K562 (cell line): Measurements from ENCODE around the gene PACC1. TPM values are rescaled to one million over a fixed set of nuclear protein-coding genes. Genes with fewer than 3 reads are reported as not detected.

Experiments
- ARID4B ChIP-seq: sonication (generic); formaldehyde crosslinking; IDR thresholded peaks from 2 replicates; pipeline ENCODE4 v1.8.0; 2022; ENCODE audit warnings: mild to moderate bottlenecking, missing genetic modification reagents
- CBFA2T3 ChIP-seq: fragments of 450-650 bp; IDR thresholded peaks from 2 replicates; pipeline ENCODE4 v1.6.1; 2017
- CTBP1 ChIP-seq: fragments of 450-650 bp; IDR thresholded peaks from 2 replicates; pipeline ENCODE4 v1.6.1; 2016; ENCODE audit warnings: borderline replicate concordance
- HLTF ChIP-seq: fragments of 450-650 bp; IDR thresholded peaks from 2 replicates; pipeline ENCODE4 v1.6.1; 2016
- KDM1A ChIP-seq, 2 experiments: fragments of 450-650 bp; IDR thresholded peaks; 2 replicates each; pipeline ENCODE4 v1.6.1; 2016; ENCODE audit warnings: mild to moderate bottlenecking in 2 of 2
- KDM4B ChIP-seq, 2 experiments: fragments of 450-650 bp in 1 of 2; sonication (generic) in 1 of 2; IDR thresholded peaks; 2 replicates each; pipeline ENCODE4 v1.6.1; 2016 to 2017; ENCODE audit warnings: borderline replicate concordance in 2 of 2, antibody characterized with exemption in 1 of 2, low read depth in 1 of 2, mild to moderate bottlenecking in 1 of 2
- MXI1 ChIP-seq: IDR thresholded peaks from 2 replicates; pipeline ENCODE4 v1.6.1; 2011; ENCODE audit warnings: low read depth, mild to moderate bottlenecking, improper control_type of control experiment, low read length
- NR2F6 ChIP-seq: fragments of 450-650 bp; formaldehyde crosslinking; IDR thresholded peaks from 2 replicates; pipeline ENCODE4 v1.4.0; 2020; ENCODE audit warnings: mild to moderate bottlenecking
- NRF1 ChIP-seq, 2 experiments: fragments of 450-650 bp; IDR thresholded peaks in 1 of 2; conservative IDR thresholded peaks in 1 of 2; 2 replicates each; pipeline ENCODE4 v1.6.1; 2014; ENCODE audit warnings: mild to moderate bottlenecking in 2 of 2
- PKNOX1 ChIP-seq: fragments of 450-650 bp; IDR thresholded peaks from 2 replicates; pipeline ENCODE4 v1.6.1; 2016
- PRMT5 ChIP-seq: sonication (generic); formaldehyde crosslinking; IDR thresholded peaks from 2 replicates; pipeline ENCODE4 v1.5.0; 2020; ENCODE audit warnings: missing genetic modification reagents
- RBM39 ChIP-seq: fragments of 200-400 bp; formaldehyde crosslinking; optimal IDR thresholded peaks from 2 replicates; pipeline ENCODE3; 2018; ENCODE audit warnings: low read depth, low read length
- SMAD4 ChIP-seq: fragments of 250-450 bp; sonication (Bioruptor Pico); conservative IDR thresholded peaks from 2 replicates; pipeline ENCODE4 v1.8.0; 2021; ENCODE audit warnings: inconsistent platforms, mild to moderate bottlenecking, moderate library complexity
- TAF15 ChIP-seq: fragments of 200-400 bp; formaldehyde crosslinking; IDR thresholded peaks from 2 replicates; pipeline ENCODE4 v1.6.1; 2017; ENCODE audit warnings: mild to moderate bottlenecking, low read depth, low read length, moderate library complexity
- TBL1XR1 ChIP-seq, 2 experiments: IDR thresholded peaks; 2 replicates each; pipeline ENCODE4 v1.6.1; 2012; ENCODE audit warnings: improper control_type of control experiment in 2 of 2, low read length in 2 of 2, mild to moderate bottlenecking in 1 of 2
- TEAD2 ChIP-seq: fragments of 450-650 bp; IDR thresholded peaks from 2 replicates; pipeline ENCODE4 v1.6.1; 2016; ENCODE audit warnings: missing genetic modification characterization, control low read depth, missing compliant biosample characterization
- TEAD4 ChIP-seq, 2 experiments: sonication (generic) in 1 of 2; formaldehyde crosslinking in 1 of 2; IDR thresholded peaks; 2 replicates each; pipeline versions ENCODE4 v1.6.1 to v1.8.0; 2012 to 2022; ENCODE audit warnings: borderline replicate concordance in 1 of 2, inconsistent platforms in 1 of 2, low read length in 1 of 2, mild to moderate bottlenecking in 1 of 2, missing genetic modification reagents in 1 of 2
- XRCC5 ChIP-seq: fragments of 200-400 bp; formaldehyde crosslinking; IDR thresholded peaks from 2 replicates; pipeline ENCODE4 v1.6.1; 2017; ENCODE audit warnings: low read depth, mild to moderate bottlenecking, low read length
- ZNF146 ChIP-seq: IDR thresholded peaks from one replicate; pipeline ENCODE4 v1.6.1; 2018; ENCODE audit warnings: missing compliant biosample characterization; ENCODE audit not compliant: unreplicated experiment
- ZNF24 ChIP-seq: fragments of 450-650 bp; IDR thresholded peaks from 2 replicates; pipeline ENCODE4 v1.6.1; 2016
- polyA plus RNA-seq, 8 experiments: library from polyadenylated mRNA; depleted of rRNA in 4 of 8; stranded (reverse) in 5 of 8; unstranded in 3 of 8; fragments of >200 nt; fragmentation: Nextera tagmentation in 2 of 8; fragmentation: Illumina TruSeq in 1 of 8; extraction: Ambion mirVana in 2 of 8; extraction: Trizol in 1 of 8; gene quantifications; 2 replicates each; pipeline versions ENCODE4 v1.2.1 to v1.2.3, GENCODE V29; 2011 to 2014; ENCODE audit warnings: inconsistent platforms in 1 of 8, missing spikeins in 1 of 8
- total RNA-seq, 7 experiments: library from RNA; depleted of rRNA in 6 of 7; stranded (reverse); fragments of >200 nt in 6 of 7; fragmentation: Illumina TruSeq in 2 of 7; extraction: Trizol in 2 of 7; gene quantifications; 2 replicates each; pipeline versions ENCODE4 v1.2.1 to v1.2.3, GENCODE V29; 2011 to 2021; ENCODE audit warnings: low replicate concordance in 1 of 7

The PACC1 gene
- total and polyA plus RNA-seq, 9 of the 15 experiments (the other 6 are each of a cell fraction or from before 2014, with no cell fraction given) = 7.1 to 19.3 (median 14.9) TPM

DNA sequence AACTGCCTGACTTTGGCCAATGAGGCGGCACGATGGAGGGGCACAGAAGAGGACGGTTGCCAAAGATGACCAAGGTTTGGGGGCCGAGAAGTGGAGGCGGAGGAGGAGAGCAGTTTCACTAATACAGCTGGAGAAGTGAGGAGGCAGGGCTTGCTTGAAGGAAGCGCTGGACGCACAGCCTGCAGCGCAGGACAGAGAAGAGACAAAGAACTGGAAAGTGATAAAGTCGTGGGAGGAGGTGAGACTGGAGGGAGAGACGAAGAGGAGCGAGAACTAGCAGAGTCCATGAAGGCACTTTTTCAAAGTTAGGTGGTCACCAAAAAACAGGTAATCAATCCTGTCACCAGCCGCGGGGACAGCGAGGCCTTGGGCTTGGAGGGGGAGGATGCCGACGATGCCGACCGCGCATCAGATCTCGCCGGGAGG lies 771 bp downstream of the PACC1 start (continued):
- TF ChIP-seq NR2F6 (CRISPR knock-in tag) = no peak
- no peak for TF ChIP-seq KDM4B (IDR thresholded peaks at IDR 0.05; ENCODE audit: borderline replicate concordance in 2 of 2, low read depth in 1 of 2)
- no peak for TF ChIP-seq PKNOX1
- TF ChIP-seq NRF1 (conservative IDR thresholded peaks at IDR 0.05 in 1 of 2, IDR thresholded peaks at IDR 0.05 in 1 of 2) = no peak
- no peak for TF ChIP-seq ZNF24
- peak; percentile 24; the same call in 1 of the 2 replicates for TF ChIP-seq SMAD4
- no peak for TF ChIP-seq MXI1
- TF ChIP-seq TAF15 = no peak
- 0 out of 2 replicates have a peak, but pooled peaks have one; percentile 46 for TF ChIP-seq HLTF
- no peak for TF ChIP-seq CBFA2T3
- peak; percentile 19; the same call in 1 of the 2 replicates for TF ChIP-seq CTBP1
- no peak for TF ChIP-seq ARID4B (CRISPR knock-in tag)
- TF ChIP-seq TEAD2 = no peak
- TF ChIP-seq TBL1XR1 (IDR thresholded peaks at IDR 0.05; ENCODE audit: low read length in 2 of 2) = no peak
- TF ChIP-seq KDM1A (IDR thresholded peaks at IDR 0.05) = peak in 1 of 2 experiments; percentile 18; a peak in 1 of 4 replicates
- no peak for TF ChIP-seq RBM39
- TF ChIP-seq ZNF146 (CRISPR knock-in tag) = no peak
- no peak for TF ChIP-seq PRMT5 (CRISPR knock-in tag)
- TF ChIP-seq TEAD4 (IDR thresholded peaks at IDR 0.05; ENCODE audit: low read length) = no peak
- no peak for TF ChIP-seq TEAD4 (CRISPR knock-in tag; IDR thresholded peaks at IDR 0.05; ENCODE audit: borderline replicate concordance)
- no peak for TF ChIP-seq XRCC5
